Measurements from ENCODE around the gene NAALAD2. TPM values are rescaled to one million over a fixed set of nuclear protein-coding genes. Genes with fewer than 3 reads are reported as not detected.
"Not testable (repeated sequence)": the region's sequence is repeated elsewhere in the genome, so short reads cannot be mapped to it uniquely, and the experiment has no call there.

NAALAD2 gene
- total and polyA plus RNA-seq, 2 experiments from 2014 or later = 15.6 to 29.8 TPM

- no peaks in the 10 kb centered on the region for H3K4me1 ChIP-seq (ENCODE audit: insufficient read depth)
- no peak for TF ChIP-seq EZH2phosphoT487 (IDR thresholded peaks at IDR 0.05; ENCODE audit: low read depth, severe bottlenecking, unreplicated experiment)
- TF ChIP-seq, protein P1, sequence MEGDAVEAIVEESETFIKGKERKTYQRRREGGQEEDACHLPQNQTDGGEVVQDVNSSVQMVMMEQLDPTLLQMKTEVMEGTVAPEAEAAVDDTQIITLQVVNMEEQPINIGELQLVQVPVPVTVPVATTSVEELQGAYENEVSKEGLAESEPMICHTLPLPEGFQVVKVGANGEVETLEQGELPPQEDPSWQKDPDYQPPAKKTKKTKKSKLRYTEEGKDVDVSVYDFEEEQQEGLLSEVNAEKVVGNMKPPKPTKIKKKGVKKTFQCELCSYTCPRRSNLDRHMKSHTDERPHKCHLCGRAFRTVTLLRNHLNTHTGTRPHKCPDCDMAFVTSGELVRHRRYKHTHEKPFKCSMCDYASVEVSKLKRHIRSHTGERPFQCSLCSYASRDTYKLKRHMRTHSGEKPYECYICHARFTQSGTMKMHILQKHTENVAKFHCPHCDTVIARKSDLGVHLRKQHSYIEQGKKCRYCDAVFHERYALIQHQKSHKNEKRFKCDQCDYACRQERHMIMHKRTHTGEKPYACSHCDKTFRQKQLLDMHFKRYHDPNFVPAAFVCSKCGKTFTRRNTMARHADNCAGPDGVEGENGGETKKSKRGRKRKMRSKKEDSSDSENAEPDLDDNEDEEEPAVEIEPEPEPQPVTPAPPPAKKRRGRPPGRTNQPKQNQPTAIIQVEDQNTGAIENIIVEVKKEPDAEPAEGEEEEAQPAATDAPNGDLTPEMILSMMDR (IDR thresholded peaks at IDR 0.05; ENCODE audit: poor library complexity) = no peak
- TF ChIP-seq EZH2 (IDR thresholded peaks at IDR 0.05; ENCODE audit: borderline replicate concordance) = no peak
- no peak for DNase-seq (ENCODE audit: low spot score)
- no peaks in the 10 kb centered on the region for H3K9me3 ChIP-seq (ENCODE audit: low read depth)
- H3K9me2 ChIP-seq (replicated peaks; ENCODE audit: insufficient read depth) = no peaks in the 10 kb centered on the region
- H3K36me3 ChIP-seq (replicated peaks; ENCODE audit: insufficient read depth, low read depth) = no peaks in the 10 kb centered on the region
- no peaks in the 10 kb centered on the region for H3K27me3 ChIP-seq
- H3K4me2 ChIP-seq = no peak overlapping the region
- no peaks in the 10 kb centered on the region for H3K79me2 ChIP-seq
- H3K4me3 ChIP-seq = no peak overlapping the region
- 71% methylated on average over 3 of the region's 3 CpGs for WGBS (ENCODE audit: low lambda C conversion rate, missing lambda C conversion rate)
- no peak overlapping the region for H2AFZ ChIP-seq
- H4K20me1 ChIP-seq (ENCODE audit: insufficient read depth, poor library complexity, severe bottlenecking) = no peaks in the 10 kb centered on the region
- no peak overlapping the region for H3K27ac ChIP-seq
These were observed 67.9 kb downstream of the NAALAD2 start for GRCh38 chr11:90202342-90202741.

DNA sequence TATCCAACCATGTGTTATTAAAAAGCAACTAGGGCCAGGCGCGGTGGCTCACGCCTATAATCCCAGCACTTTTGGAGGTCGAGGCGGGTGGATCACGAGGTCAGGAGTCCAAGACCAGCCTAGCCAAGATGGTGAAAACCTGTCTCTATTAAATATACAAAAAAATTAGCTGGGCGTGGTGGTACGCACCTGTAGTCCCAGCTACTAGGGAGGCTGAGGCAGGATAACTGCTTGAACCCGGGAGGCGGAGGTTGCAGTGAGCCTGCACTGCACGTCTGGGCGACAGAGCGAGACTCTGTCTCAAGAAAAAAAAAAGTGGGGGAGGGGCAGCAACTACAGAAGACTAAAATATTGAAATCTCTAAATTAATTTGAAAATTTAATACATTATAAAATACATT is 69.9 kb downstream of the NAALAD2 start:
- Histone ChIP-seq H3K79me2 (no peaks in the 10 kb centered on the region), H3K27ac (no peak overlapping the region), H3K9me2 (replicated peaks; ENCODE audit: insufficient read depth) (no peaks in the 10 kb centered on the region), H3K27me3 (no peaks in the 10 kb centered on the region), H3K36me3 (replicated peaks; ENCODE audit: insufficient read depth, low read depth) (no peaks in the 10 kb centered on the region), H2AFZ (no peak overlapping the region), H3K4me2 (no peak overlapping the region), H3K4me1 (ENCODE audit: insufficient read depth) (no peaks in the 10 kb centered on the region), H4K20me1 (ENCODE audit: insufficient read depth, poor library complexity, severe bottlenecking) (no peaks in the 10 kb centered on the region), H3K9me3 (ENCODE audit: low read depth) (no peaks in the 10 kb centered on the region), H3K4me3 (no peak overlapping the region)
- DNase-seq (ENCODE audit: low spot score) = no peak
- TF ChIP-seq EZH2 (IDR thresholded peaks at IDR 0.05; ENCODE audit: borderline replicate concordance) (no peak), EZH2phosphoT487 (IDR thresholded peaks at IDR 0.05; ENCODE audit: low read depth, severe bottlenecking, unreplicated experiment) (no peak)
- TF ChIP-seq, protein P1 (IDR thresholded peaks at IDR 0.05; ENCODE audit: poor library complexity) = no peak
- 93% methylated on average over 13 of the region's 13 CpGs for WGBS (ENCODE audit: low lambda C conversion rate, missing lambda C conversion rate)

DNA sequence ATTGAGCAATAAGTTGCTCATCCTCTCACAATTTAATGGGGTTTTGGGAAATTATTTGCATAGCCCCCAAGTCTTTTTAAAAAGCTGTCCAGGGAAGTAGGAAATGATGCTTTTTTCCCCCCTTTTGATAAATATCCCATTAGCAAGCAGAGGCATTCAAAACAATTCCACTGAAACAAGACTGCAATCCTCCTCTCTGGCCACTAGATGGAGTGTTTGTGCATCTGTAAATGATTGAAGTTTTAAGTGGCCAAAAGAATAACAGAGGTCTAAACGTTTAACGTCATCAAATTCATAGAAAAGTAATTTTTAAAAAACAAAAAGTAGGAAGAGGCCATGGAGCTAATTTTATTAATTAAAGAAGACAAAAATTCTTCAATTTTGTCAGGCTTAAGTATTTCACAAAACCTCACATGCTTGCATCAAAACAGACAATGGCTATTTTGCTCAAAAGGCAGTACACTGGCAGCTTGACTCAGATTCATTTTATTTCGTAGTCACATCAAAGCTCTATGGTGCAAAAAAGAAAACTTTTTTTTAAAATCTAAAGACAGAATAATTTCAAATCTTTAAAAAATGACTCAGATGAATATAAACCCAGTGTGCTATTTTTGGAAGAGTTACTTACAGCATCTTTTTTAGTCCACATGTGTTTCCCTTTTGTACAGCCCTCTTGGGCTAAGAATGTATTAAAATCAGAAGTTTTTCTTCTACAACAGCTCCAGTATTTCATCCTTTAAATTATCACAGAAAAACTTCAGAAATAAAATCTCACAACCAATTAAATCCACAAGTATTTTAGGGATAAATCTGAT is 70.6 kb downstream of the NAALAD2 start:
- Histone ChIP-seq H3K9me3 (ENCODE audit: low read depth) (no peaks in the 10 kb centered on the region), H3K27ac (peak overlapping the region; percentile 10), H3K4me2 (no peak overlapping the region), H3K79me2 (no peaks in the 10 kb centered on the region), H2AFZ (no peak overlapping the region), H3K4me3 (no peak overlapping the region), H3K4me1 (ENCODE audit: insufficient read depth) (no peaks in the 10 kb centered on the region), H3K9me2 (replicated peaks; ENCODE audit: insufficient read depth) (no peaks in the 10 kb centered on the region), H3K36me3 (replicated peaks; ENCODE audit: insufficient read depth, low read depth) (no peaks in the 10 kb centered on the region), H3K27me3 (no peaks in the 10 kb centered on the region), H4K20me1 (ENCODE audit: insufficient read depth, poor library complexity, severe bottlenecking) (no peaks in the 10 kb centered on the region)
- TF ChIP-seq, protein P1 (IDR thresholded peaks at IDR 0.05; ENCODE audit: poor library complexity) = peak; percentile 81
- TF ChIP-seq EZH2 (IDR thresholded peaks at IDR 0.05; ENCODE audit: borderline replicate concordance) = no peak
- 41% methylated on average over 3 of the region's 3 CpGs for WGBS (ENCODE audit: low lambda C conversion rate, missing lambda C conversion rate)
- DNase-seq (ENCODE audit: low spot score) = peak; percentile 58

DNA sequence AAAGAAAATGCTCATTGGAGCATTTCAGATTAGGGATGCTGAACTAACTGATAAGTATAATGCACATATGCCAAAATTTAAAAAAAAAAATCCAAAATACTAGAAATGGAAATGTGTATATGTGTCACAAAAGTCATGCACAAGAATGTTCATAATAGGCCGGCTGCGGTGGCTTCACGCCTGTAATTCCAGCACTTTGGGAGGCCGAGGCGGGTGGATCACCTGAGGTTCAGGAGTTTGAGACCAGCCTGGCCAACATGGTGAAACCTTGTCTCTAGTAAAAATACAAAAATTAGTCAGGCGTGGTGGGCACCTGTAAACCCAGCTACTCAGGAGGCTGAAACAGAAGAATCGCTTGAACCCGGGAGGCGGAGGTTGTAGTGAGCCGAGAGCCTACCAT is 73.5 kb downstream of the NAALAD2 start:
- whole genome bisulfite sequencing (ENCODE audit: low lambda C conversion rate, missing lambda C conversion rate) = 94% methylated on average over 10 of the region's 10 CpGs
- not testable (repeated sequence) for DNase-seq (ENCODE audit: low spot score); H3K9me3 ChIP-seq (ENCODE audit: low read depth); H3K9me2 ChIP-seq (replicated peaks; ENCODE audit: insufficient read depth); H3K27ac ChIP-seq; H3K36me3 ChIP-seq (replicated peaks; ENCODE audit: insufficient read depth, low read depth); H3K4me1 ChIP-seq (ENCODE audit: insufficient read depth); H3K27me3 ChIP-seq; H4K20me1 ChIP-seq (ENCODE audit: insufficient read depth, poor library complexity, severe bottlenecking); H3K4me2 ChIP-seq; H3K4me3 ChIP-seq; H2AFZ ChIP-seq
- peaks cover 17% of the 10 kb centered on the region for H3K79me2 ChIP-seq
